ENCODE data around the gene NIPAL4.

The NIPAL4 gene

DNA sequence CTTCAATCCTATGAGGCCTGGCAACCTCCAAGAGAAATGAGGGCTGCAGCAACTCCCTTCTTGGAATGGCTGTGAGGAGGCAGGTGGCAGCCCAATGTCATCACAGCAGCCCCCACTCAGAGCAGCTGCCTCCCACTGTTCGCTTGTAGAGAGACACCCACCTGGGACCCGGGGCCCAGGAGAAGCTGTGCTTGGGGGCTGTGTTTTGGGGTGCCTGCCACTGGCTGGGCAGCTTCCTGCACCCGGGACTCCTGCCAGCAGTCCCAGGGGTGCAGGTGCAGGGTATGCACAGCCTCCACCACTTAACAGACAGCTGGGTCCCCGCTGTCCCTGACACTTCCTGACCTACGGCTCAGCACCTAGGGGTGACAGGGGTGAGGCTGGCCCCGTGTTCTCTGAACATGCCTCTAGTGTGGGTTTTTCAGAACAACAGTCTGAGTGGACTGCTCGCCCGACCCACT, 26.2 kb downstream of the NIPAL4 start:
- DNase-seq, result no peak

GRCh38 chr5:157486861-157487260, 26.8 kb downstream of the NIPAL4 start:
- DNase-seq, result no peak

DNA sequence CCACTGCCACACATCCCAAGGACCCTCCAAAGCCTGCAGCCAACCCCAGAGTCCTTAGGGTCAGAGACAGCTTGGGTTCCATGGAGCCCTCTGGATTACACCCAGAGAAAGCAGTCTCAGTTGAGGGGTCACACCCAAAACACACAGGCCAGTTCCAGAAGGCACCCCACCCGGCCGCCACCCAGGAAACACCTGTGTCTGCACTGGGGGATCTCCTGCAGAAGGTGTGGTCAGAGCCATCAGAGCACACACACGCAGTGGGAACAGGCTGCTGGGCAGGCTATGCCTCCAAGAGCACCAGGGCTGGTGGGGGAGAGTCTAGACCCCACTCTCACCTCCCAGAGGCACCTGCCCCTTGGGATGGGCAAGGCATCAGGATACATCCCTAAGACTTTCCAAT, 27.3 kb downstream of the NIPAL4 start:
- no peak for DNase-seq

DNA sequence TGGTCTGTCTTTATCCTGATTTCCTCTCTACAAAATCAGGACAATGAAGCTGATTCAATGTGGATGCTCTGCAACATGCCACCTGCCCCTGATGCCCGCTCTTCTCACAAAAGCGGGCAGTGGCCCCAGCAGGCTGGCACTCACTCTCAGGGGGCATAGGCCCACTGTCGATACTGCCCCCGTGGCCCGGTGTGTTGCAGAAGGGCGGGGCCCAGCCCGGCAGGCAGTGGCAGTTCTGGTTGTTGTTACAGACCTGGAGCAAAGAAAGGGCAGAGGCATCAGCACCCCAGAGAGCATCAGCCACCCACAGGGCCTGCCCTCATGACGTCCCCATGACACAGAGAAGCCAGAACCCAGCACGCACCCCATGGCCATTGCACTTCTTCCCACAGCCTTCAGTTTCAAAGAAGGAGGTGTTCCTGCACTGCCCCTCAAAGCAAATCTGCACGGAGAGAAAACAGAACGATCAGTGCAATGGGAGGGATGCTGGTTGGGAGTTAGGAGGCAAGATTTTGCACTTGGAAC, 31.5 kb downstream of the NIPAL4 start:
- no peak for DNase-seq

- no peak for DNase-seq
These were observed 32.9 kb downstream of the NIPAL4 start for GRCh38 chr5:157492886-157493285.

GRCh38 chr5:157494178-157494832, 34.3 kb downstream of the NIPAL4 start:
- no peak for DNase-seq

- DNase-seq, result no peak
These were observed 36.9 kb downstream of the NIPAL4 start for GRCh38 chr5:157496864-157497263.

DNA sequence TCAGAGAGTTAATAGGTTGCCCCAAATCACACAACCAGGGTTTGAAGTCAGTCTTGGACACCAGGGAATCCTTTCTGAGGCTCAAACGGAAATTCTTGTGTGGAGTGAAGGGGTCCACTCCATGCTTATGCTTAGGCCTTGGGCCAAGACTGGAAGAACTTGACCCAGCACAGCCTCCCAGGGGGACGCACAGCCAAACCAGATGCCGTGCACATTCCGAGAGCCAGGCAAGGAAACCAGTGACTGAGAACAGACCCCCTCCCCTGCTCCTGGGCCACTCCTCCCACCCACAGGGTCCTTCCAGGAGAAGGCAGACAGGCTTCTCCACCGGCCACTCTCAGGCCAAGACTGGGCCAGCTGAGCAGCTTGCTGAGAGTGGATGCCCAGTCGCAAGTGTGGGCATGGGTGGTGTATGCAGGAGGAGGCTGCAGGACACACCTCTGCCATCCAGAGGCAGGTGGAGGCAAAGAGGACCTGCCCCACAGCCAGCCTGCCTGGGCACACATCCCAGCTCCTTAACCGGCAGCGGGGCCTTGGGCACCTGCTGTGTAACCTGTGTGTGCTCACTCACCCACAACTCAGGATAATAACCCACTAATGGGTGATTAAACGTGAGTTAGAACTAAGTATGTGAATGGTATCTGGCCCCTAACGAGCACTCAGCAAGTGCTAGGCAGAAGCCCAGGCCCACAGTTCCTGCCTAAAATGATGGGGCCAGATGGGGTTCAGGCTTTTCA, 38.0 kb downstream of the NIPAL4 start:
- no peak for DNase-seq

DNA sequence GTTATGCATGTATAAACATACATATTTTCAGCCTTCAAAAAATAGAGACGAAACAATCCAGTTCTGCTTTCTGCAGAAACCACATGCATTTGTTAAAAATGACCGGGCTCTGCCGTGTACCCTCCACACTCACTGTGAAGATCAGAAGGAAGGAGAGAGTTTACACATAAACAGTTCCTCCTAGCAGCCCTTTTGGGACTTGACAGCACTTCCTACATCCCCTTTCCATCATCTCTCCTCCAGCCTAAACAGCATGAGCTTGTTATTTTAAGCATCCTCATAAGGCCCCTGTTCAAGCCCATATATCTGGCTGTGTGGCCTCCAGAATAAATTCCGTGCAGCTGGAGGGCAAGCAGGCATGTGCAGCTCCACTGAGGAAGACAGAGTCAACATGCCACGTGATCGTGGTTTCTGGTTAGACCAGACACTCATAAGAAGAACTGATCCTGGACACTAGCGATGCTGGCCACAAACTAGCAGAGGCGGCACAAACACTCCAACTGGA, 42.2 kb downstream of the NIPAL4 start:
- no peak for DNase-seq

DNA sequence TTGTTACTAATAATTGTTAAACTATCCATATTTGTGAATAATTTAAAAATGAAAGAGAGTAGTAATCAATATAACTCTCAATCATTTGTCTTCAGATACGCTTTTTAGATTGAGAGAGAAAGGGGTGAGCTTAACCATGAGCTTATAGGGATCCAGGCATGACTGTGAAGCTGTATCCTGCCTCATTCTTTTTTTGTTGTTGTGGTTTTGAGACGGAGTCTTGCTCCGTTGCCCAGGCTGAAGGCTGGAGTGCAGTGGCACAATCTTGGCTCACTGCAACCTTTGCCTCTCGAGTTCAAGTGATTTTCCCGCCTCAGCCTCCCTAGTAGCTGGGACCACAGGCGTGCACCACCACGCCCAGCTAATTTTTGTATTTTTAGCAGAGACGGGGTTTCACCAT, 44.0 kb downstream of the NIPAL4 start:
- DNase-seq, result no peak

GRCh38 chr5:157505496-157505895, 45.5 kb downstream of the NIPAL4 start:
- no peak for DNase-seq

DNA sequence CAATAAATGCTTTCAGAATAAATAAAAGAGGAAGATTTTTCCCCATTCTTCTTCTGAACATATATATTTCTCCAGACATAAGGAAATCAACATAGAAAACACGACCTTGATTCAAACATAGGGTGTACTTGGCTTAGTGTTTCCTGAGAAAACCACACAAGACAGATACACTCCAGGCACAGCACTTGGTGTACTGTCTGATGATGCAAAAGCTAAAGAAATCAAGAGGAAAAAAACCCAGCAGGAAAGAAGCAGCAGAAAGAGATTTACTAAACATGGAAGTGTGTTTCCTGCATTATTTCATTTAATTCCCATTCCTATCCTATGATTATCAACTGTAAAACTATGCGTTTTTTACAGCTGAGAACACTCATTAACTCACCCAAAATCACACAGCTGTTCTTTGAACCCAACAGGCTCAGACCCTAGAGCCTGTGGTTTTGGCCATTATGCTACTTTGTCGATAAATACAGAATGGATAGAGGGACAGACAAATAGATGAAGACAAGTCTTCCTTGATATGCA, 46.1 kb downstream of the NIPAL4 start:
- no peak for DNase-seq

GRCh38 chr5:157506981-157507780, 47.2 kb downstream of the NIPAL4 start:
- DNase-seq, result no peak

DNA sequence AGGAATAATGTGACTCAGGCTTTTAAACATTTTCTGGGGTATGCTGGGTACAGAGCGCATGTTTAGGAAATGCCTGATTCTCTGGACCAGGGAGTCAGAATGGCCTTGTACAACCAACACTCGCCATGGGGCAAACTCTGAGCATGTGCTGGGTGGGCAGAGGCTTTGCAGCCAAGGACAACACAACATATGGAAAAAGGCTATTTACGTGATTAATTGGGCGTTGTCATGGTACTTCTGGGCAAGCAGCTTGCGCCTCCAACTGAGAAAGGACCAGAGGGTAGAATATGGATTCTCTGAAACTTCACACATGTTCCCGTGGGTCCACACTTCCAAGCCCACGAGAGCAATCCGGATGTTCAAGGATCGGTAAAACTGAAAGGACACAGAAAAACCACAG, 49.1 kb downstream of the NIPAL4 start:
- DNase-seq, result no peak

DNA sequence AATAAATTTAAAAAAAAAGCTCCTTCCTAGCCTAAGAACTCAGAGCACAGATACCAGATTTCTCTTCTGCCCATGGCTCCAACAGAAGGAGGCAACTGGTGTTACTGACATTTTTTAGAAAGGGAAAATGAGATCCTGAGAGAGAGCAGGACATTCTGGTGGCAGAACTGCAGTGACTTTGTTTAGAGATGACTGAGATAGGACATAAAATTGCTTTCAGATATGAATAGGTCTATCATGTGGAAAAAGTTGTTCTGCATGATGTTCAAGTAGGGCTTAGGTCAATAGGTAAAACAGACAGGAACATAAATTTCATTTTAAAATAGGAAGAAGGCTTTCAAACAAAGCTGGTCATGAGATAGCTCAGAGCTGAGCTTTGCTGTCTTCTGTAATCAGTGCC, 49.6 kb downstream of the NIPAL4 start:
- no peak for DNase-seq

DNA sequence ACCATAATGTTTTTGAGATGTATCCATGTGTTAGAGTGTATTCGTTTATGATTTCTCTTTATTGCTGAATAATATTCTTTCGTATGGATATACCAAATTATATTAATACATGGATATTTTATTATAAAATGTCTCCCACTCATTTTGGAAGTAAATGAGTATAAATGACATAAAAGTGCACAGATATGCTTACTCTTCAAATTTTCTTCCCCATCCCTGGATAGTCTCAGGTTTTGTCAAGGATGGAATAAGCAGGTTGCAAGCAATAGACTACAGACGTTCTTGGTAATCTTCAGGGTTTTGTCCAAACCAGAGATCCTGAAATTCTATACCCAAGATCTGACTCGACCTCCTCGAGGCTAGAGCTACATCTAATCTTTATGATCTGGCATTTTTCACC, 50.7 kb downstream of the NIPAL4 start:
- DNase-seq, result no peak

DNA sequence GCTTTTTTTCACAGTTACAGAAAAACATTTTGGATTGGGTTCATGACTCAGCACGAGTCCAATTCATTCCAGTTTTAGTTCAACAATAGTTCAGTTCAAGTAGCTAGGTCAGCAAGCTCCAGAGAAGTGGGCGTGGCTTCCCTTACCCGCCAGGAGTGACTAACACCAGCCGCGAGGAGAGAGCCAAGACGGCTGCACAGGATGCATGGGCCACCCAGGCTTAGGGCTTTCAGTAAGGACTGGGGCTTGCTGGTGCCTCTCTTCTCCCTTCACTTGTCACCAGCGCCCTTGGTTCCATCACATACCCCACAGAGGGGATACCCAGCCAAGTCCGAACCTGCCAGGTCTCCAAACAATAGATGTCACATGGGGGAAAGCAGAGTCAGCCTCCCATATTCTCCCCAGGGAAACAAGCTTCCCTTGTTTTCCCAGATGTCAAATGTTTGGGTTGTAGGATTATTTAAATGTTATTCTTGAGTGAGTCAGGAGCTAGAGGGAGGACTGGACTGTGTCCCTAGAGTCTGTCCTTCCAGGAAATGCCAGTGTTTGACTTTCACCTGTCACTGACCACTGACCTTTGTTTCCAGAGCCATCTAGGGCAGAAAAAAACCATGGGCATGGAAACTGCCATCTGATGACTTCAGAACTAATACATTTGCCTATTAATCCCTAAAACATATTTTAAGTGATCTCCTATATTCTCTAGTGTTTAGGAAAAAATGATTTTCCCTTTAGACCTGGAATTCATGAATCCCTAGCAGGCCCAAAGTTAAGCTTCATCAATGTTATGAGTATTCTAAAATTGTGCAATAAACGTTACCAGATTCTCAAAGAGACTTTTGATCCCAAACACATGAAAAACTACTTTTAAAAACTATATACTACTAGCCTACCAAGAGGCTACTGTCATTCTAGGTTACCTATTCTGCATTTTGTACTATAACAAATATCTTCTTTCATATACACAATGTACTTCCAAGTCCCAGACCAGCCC, 51.9 kb downstream of the NIPAL4 start:
- DNase-seq, result no peak

DNA sequence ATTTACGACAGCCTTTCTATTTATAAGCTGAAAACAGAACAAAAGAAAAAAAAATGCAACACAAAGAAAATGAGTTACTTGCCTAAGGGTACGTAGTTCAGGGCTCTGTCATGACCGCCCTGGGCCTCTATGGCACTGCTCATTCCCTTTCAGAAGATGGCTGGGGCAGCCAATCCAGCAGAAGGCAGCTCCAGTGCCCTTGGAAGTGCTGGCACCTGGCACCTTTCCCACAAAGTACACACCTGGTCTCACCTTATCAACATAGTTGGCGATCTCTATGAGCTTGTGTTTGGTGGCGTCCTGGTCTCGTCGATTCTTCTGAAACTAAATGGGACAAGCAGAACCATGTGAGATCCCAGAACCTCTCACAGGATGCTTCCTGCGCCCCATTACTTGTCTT, 53.2 kb downstream of the NIPAL4 start:
- DNase-seq, result no peak

- DNase-seq, result no peak
These were observed 55.0 kb downstream of the NIPAL4 start for GRCh38 chr5:157514974-157515373.

GRCh38 chr5:157516006-157516405, 56.0 kb downstream of the NIPAL4 start:
- DNase-seq, result no peak

- DNase-seq, result no peak
These were observed 56.8 kb downstream of the NIPAL4 start for GRCh38 chr5:157516626-157517325.
